PFSK-1 (cell line): Measurements from ENCODE around the gene MGLL.

Experiments used
- FOXP2 ChIP-seq: optimal IDR thresholded peaks from 2 replicates; pipeline ENCODE3; 2011; ENCODE audit warnings: borderline replicate concordance, control low read depth, inconsistent platforms; ENCODE audit not compliant: insufficient read depth; ENCODE audit errors: extremely low read length, extremely low read depth
- POLR2AphosphoS5 ChIP-seq: IDR thresholded peaks from 2 replicates; pipeline ENCODE4 v1.6.1; 2012; ENCODE audit warnings: low read depth, mild to moderate bottlenecking, control low read depth, low read length, moderate library complexity
- REST ChIP-seq, 2 experiments: IDR thresholded peaks; 2 replicates each; pipeline versions ENCODE4 v1.6.1 to v1.8.0; 2011 to 2012; ENCODE audit warnings: low read depth in 2 of 2, low read length in 2 of 2, control low read depth in 1 of 2, inconsistent platforms in 1 of 2, mild to moderate bottlenecking in 1 of 2, moderate library complexity in 1 of 2; ENCODE audit not compliant: insufficient read depth in 1 of 2
- SIN3A ChIP-seq: IDR thresholded peaks from 2 replicates; pipeline ENCODE4 v1.6.1; 2012; ENCODE audit warnings: mild to moderate bottlenecking, low read length, moderate library complexity, borderline replicate concordance; ENCODE audit not compliant: insufficient read depth
- TAF1 ChIP-seq: IDR thresholded peaks from 2 replicates; pipeline ENCODE4 v1.6.1; 2012; ENCODE audit warnings: low read length, control low read depth, borderline replicate concordance; ENCODE audit not compliant: insufficient read depth

The MGLL gene

GRCh38 chr3:127751782-127752181 is 70.5 kb downstream of the MGLL start:
- no peak for TF ChIP-seq POLR2AphosphoS5
- TF ChIP-seq FOXP2, result no peak
- no peak for TF ChIP-seq SIN3A
- TF ChIP-seq REST (IDR thresholded peaks at IDR 0.05; ENCODE audit: insufficient read depth in 1 of 2, low read depth in 2 of 2, low read length in 2 of 2), result no peak
- no peak for TF ChIP-seq TAF1

- TF ChIP-seq TAF1, result no peak
- no peak for TF ChIP-seq FOXP2
- TF ChIP-seq SIN3A, result no peak
- no peak for TF ChIP-seq REST (IDR thresholded peaks at IDR 0.05; ENCODE audit: insufficient read depth in 1 of 2, low read depth in 2 of 2, low read length in 2 of 2)
- no peak for TF ChIP-seq POLR2AphosphoS5
Measured at GRCh38 chr3:127751163-127751621, 71.1 kb downstream of the MGLL start.

- TF ChIP-seq POLR2AphosphoS5, result no peak
- TF ChIP-seq SIN3A, result no peak
- TF ChIP-seq FOXP2, result no peak
- no peak for TF ChIP-seq REST (IDR thresholded peaks at IDR 0.05; ENCODE audit: insufficient read depth in 1 of 2, low read depth in 2 of 2, low read length in 2 of 2)
- TF ChIP-seq TAF1, result no peak
Measured at GRCh38 chr3:127750226-127751031, 71.9 kb downstream of the MGLL start.

- TF ChIP-seq REST (IDR thresholded peaks at IDR 0.05; ENCODE audit: insufficient read depth in 1 of 2, low read depth in 2 of 2, low read length in 2 of 2) (no peak), FOXP2 (no peak), SIN3A (no peak), POLR2AphosphoS5 (no peak), TAF1 (no peak)
Measured at GRCh38 chr3:127749787-127750225, 72.5 kb downstream of the MGLL start.
